ENCODE measurements around the gene FCER1A.

DNA sequence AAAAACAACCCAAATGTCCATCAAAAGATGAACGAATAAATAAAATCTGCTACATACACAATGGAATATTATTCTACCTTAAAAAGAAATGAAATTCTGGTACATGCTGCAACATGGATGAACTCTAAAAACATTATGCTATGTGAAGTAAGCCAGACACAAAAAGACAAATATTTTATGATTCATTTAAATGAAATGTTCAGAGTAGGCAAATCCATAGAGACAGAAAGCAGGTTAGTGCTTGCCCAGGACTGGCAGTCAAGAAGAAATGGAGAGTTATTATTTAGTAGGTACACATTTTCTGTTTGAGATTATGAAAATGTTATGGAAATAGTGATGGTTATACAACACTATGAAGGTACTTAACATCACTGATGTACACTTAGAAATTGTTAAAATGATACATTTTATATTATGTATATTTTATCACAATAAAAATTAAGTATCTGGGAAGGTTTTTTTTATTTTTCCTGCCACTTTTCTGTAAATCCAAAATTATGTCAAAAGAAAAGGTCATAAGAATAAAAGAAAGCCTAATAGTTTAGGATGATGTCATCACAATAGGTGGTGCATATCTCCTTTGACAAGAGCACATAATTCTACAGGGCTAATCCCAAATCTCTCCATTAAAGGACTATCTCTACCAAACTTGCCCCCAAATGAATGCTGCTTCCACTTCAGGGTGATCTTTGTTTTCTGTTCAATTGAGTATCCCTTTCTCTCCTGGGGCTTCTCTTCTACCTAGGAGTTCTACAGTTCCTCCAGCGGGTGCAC, 40.2 kb upstream of the FCER1A start:
- no peak for TF ChIP-seq POLR2A (IDR thresholded peaks at IDR 0.05)
- TF ChIP-seq, protein P1, sequence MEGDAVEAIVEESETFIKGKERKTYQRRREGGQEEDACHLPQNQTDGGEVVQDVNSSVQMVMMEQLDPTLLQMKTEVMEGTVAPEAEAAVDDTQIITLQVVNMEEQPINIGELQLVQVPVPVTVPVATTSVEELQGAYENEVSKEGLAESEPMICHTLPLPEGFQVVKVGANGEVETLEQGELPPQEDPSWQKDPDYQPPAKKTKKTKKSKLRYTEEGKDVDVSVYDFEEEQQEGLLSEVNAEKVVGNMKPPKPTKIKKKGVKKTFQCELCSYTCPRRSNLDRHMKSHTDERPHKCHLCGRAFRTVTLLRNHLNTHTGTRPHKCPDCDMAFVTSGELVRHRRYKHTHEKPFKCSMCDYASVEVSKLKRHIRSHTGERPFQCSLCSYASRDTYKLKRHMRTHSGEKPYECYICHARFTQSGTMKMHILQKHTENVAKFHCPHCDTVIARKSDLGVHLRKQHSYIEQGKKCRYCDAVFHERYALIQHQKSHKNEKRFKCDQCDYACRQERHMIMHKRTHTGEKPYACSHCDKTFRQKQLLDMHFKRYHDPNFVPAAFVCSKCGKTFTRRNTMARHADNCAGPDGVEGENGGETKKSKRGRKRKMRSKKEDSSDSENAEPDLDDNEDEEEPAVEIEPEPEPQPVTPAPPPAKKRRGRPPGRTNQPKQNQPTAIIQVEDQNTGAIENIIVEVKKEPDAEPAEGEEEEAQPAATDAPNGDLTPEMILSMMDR (IDR thresholded peaks at IDR 0.05): no peak
- TF ChIP-seq POLR2AphosphoS5 (IDR thresholded peaks at IDR 0.05; ENCODE audit: insufficient read depth in 1 of 2, low read depth in 1 of 2): no peak

Data from vagina (tissue), 2 donors.